Measurements from ENCODE around the gene GPR63.

GRCh38 chr6:96878143-96878542, 40.9 kb upstream of the GPR63 start:
- TF ChIP-seq, protein P1, sequence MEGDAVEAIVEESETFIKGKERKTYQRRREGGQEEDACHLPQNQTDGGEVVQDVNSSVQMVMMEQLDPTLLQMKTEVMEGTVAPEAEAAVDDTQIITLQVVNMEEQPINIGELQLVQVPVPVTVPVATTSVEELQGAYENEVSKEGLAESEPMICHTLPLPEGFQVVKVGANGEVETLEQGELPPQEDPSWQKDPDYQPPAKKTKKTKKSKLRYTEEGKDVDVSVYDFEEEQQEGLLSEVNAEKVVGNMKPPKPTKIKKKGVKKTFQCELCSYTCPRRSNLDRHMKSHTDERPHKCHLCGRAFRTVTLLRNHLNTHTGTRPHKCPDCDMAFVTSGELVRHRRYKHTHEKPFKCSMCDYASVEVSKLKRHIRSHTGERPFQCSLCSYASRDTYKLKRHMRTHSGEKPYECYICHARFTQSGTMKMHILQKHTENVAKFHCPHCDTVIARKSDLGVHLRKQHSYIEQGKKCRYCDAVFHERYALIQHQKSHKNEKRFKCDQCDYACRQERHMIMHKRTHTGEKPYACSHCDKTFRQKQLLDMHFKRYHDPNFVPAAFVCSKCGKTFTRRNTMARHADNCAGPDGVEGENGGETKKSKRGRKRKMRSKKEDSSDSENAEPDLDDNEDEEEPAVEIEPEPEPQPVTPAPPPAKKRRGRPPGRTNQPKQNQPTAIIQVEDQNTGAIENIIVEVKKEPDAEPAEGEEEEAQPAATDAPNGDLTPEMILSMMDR (conservative IDR thresholded peaks at IDR 0.05; ENCODE audit: low read depth, low read length), result no peak
- TF ChIP-seq EZH2 (IDR thresholded peaks at IDR 0.05; ENCODE audit: borderline replicate concordance, low read depth, low read length, poor library complexity, severe bottlenecking), result no peak
